Trophoblast cell (in vitro differentiated cells and primary cell): Measurements from ENCODE around the gene SSC5D.
"Not testable (repeated sequence)": the region's sequence is repeated elsewhere in the genome, so short reads cannot be mapped to it uniquely, and the experiment has no call there.

Source experiments
- DNase-seq, 2 donors: peaks; one replicate each; pipeline ENCODE4 v3.0.0-alpha.2; 2016
- H2AFZ ChIP-seq: 2 replicates; pipeline ENCODE4 v1.6.1; 2013; ENCODE audit warnings: low read length, moderate library complexity, mild to moderate bottlenecking; ENCODE audit not compliant: insufficient read depth, poor library complexity
- H2AK5ac ChIP-seq: 2 replicates; pipeline ENCODE4 v1.6.1; 2013; ENCODE audit warnings: mild to moderate bottlenecking, low read length
- H2BK120ac ChIP-seq: 2 replicates; pipeline ENCODE4 v1.6.1; 2013; ENCODE audit warnings: low read length, mild to moderate bottlenecking, moderate library complexity; ENCODE audit not compliant: insufficient read depth, poor library complexity
- H2BK12ac ChIP-seq: 2 replicates; pipeline ENCODE4 v1.6.1; 2013; ENCODE audit warnings: mild to moderate bottlenecking, low read length, moderate library complexity
- H2BK5ac ChIP-seq: 2 replicates; pipeline ENCODE4 v1.6.1; 2013; ENCODE audit warnings: low read length, low read depth, moderate library complexity, mild to moderate bottlenecking; ENCODE audit not compliant: poor library complexity
- H3K14ac ChIP-seq: 2 replicates; pipeline ENCODE4 v1.6.1; 2013; ENCODE audit warnings: mild to moderate bottlenecking, low read length
- H3K18ac ChIP-seq: 2 replicates; pipeline ENCODE4 v1.6.1; 2013; ENCODE audit warnings: mild to moderate bottlenecking, low read length
- H3K23ac ChIP-seq: 2 replicates; pipeline ENCODE4 v1.6.1; 2013; ENCODE audit warnings: low read length
- H3K27ac ChIP-seq: 2 replicates; pipeline ENCODE4 v1.5.1; 2013; ENCODE audit warnings: low read depth, mild to moderate bottlenecking, inconsistent platforms, low read length, moderate library complexity
- H3K27me3 ChIP-seq: 2 replicates; pipeline ENCODE4 v1.6.1; 2013; ENCODE audit warnings: inconsistent platforms, mild to moderate bottlenecking, low read length, moderate library complexity; ENCODE audit not compliant: insufficient read depth
- H3K36me3 ChIP-seq, 2 experiments: 1 replicate in 1 of 2; 2 replicates in 1 of 2; pipeline ENCODE4 v1.6.1; 2013; ENCODE audit warnings: low read length in 2 of 2, mild to moderate bottlenecking in 2 of 2, moderate library complexity in 1 of 2; ENCODE audit not compliant: insufficient read depth in 2 of 2, control insufficient read depth in 1 of 2
- H3K4ac ChIP-seq: 2 replicates; pipeline ENCODE4 v1.6.1; 2013; ENCODE audit warnings: low read depth, mild to moderate bottlenecking, low read length, moderate library complexity
- H3K4me1 ChIP-seq, 2 experiments: 1 replicate in 1 of 2; 2 replicates in 1 of 2; pipeline ENCODE4 v1.6.1; 2013; ENCODE audit warnings: low read length in 2 of 2, mild to moderate bottlenecking in 2 of 2, moderate library complexity in 1 of 2; ENCODE audit not compliant: insufficient read depth in 2 of 2, control insufficient read depth in 1 of 2
- H3K4me2 ChIP-seq: 2 replicates; pipeline ENCODE4 v1.6.1; 2013; ENCODE audit warnings: inconsistent platforms, mild to moderate bottlenecking, low read length, moderate library complexity
- H3K4me3 ChIP-seq: 2 replicates; pipeline ENCODE4 v1.5.1; 2013; ENCODE audit warnings: mild to moderate bottlenecking, low read depth, low read length, inconsistent platforms
- H3K79me1 ChIP-seq: one replicate; pipeline ENCODE4 v1.6.1; 2013; ENCODE audit warnings: low read length
- H3K79me2 ChIP-seq: 2 replicates; pipeline ENCODE4 v1.6.1; 2013; ENCODE audit warnings: low read length, mild to moderate bottlenecking; ENCODE audit not compliant: control insufficient read depth, insufficient read depth, poor library complexity
- H3K9ac ChIP-seq: 2 replicates; pipeline ENCODE4 v1.6.1; 2013; ENCODE audit warnings: mild to moderate bottlenecking, low read length
- H3K9me3 ChIP-seq: 2 replicates; pipeline ENCODE4 v1.6.1; 2013; ENCODE audit warnings: low read depth, mild to moderate bottlenecking, control low read depth, inconsistent platforms, low read length; ENCODE audit not compliant: insufficient read depth
- H4K12ac ChIP-seq: 2 replicates; pipeline ENCODE4 v1.6.1; 2013; ENCODE audit warnings: low read depth, mild to moderate bottlenecking, low read length, moderate library complexity
- H4K8ac ChIP-seq: 2 replicates; pipeline ENCODE4 v1.6.1; 2013; ENCODE audit warnings: low read depth, mild to moderate bottlenecking, low read length, moderate library complexity
- H4K91ac ChIP-seq: one replicate; pipeline ENCODE4 v1.6.1; 2013; ENCODE audit warnings: low read depth, mild to moderate bottlenecking, low read length, moderate library complexity
- WGBS: extraction: QIAGEN DNeasy Blood & Tissue Kit; methylation state at CpG from one replicate; pipeline ENCODE4 v1.1.7; 2013; ENCODE audit warnings: missing lambda C conversion rate; ENCODE audit not compliant: insufficient read length, insufficient coverage; ENCODE audit errors: extremely low coverage; 5-methylcytosine and 5-hydroxymethylcytosine counted together

SSC5D gene

GRCh38 chr19:55493645-55494171 is 5.5 kb downstream of the SSC5D start:
- Histone ChIP-seq H3K36me3 (peaks cover 17 to 24% of the 10 kb centered on the region in 2 experiments), H3K79me1 (peaks cover 9% of the 10 kb centered on the region), H3K9ac (no peak overlapping the region), H3K4me3 (no peak overlapping the region), H4K91ac (peak overlapping the region; percentile 81), H2BK12ac (peak overlapping the region; percentile 46), H4K8ac (peak overlapping the region; percentile 23), H3K14ac (peak overlapping the region; percentile 11), H3K27me3 (no peaks in the 10 kb centered on the region), H2AK5ac (peak overlapping the region; percentile 80), H2AFZ (no peak overlapping the region), H3K9me3 (no peaks in the 10 kb centered on the region), H3K23ac (no peak overlapping the region), H2BK5ac (peak overlapping the region; percentile 18), H3K18ac (peak overlapping the region; percentile 63), H3K27ac (peak overlapping the region; percentile 23), H3K4me1 (peaks cover 19 to 28% of the 10 kb centered on the region in 2 experiments), H4K12ac (peak overlapping the region; percentile 3), H2BK120ac (peak overlapping the region; percentile 65), H3K4ac (no peak overlapping the region), H3K4me2 (no peak overlapping the region), H3K79me2 (peaks cover 2% of the 10 kb centered on the region)
- WGBS, result no CpG with 5 or more reads among the region's 38 CpGs
- no peak for DNase-seq

GRCh38 chr19:55494172-55494761 is 6.0 kb downstream of the SSC5D start:
- no peak overlapping the region for H3K9ac ChIP-seq
- H3K9me3 ChIP-seq, result no peaks in the 10 kb centered on the region
- H3K4me3 ChIP-seq, result no peak overlapping the region
- H2AFZ ChIP-seq, result no peak overlapping the region
- no peak overlapping the region for H4K12ac ChIP-seq
- no peak overlapping the region for H4K8ac ChIP-seq
- H3K27me3 ChIP-seq, result no peaks in the 10 kb centered on the region
- no peak overlapping the region for H3K4me2 ChIP-seq
- no peak overlapping the region for H2BK120ac ChIP-seq
- DNase-seq, result no peak
- H3K18ac ChIP-seq, result peak overlapping the region; percentile 3
- H3K14ac ChIP-seq, result peak overlapping the region; percentile 1
- H3K36me3 ChIP-seq, result peaks cover 18 to 24% of the 10 kb centered on the region in 2 experiments
- H3K79me1 ChIP-seq, result peaks cover 5% of the 10 kb centered on the region
- peaks cover 18 to 24% of the 10 kb centered on the region in 2 experiments for H3K4me1 ChIP-seq
- H2BK5ac ChIP-seq, result no peak overlapping the region
- no CpG with 5 or more reads among the region's 22 CpGs for WGBS
- H3K4ac ChIP-seq, result no peak overlapping the region
- no peak overlapping the region for H2BK12ac ChIP-seq
- no peak overlapping the region for H3K23ac ChIP-seq
- no peak overlapping the region for H3K27ac ChIP-seq
- no peaks in the 10 kb centered on the region for H3K79me2 ChIP-seq
- H4K91ac ChIP-seq, result no peak overlapping the region
- H2AK5ac ChIP-seq, result peak overlapping the region; percentile 5

- no peak overlapping the region for H3K23ac ChIP-seq
- H3K27me3 ChIP-seq, result no peaks in the 10 kb centered on the region
- H3K4me1 ChIP-seq, result peaks cover 11 to 17% of the 10 kb centered on the region in 2 experiments
- H2BK12ac ChIP-seq, result no peak overlapping the region
- no peak overlapping the region for H2AK5ac ChIP-seq
- no peaks in the 10 kb centered on the region for H3K9me3 ChIP-seq
- H3K79me2 ChIP-seq, result no peaks in the 10 kb centered on the region
- no peak overlapping the region for H3K9ac ChIP-seq
- peak; percentile 82 to 85 for DNase-seq
- H2AFZ ChIP-seq, result no peak overlapping the region
- H3K4me2 ChIP-seq, result no peak overlapping the region
- H4K8ac ChIP-seq, result no peak overlapping the region
- no peak overlapping the region for H3K18ac ChIP-seq
- H3K4me3 ChIP-seq, result no peak overlapping the region
- no peak overlapping the region for H4K91ac ChIP-seq
- H3K14ac ChIP-seq, result no peak overlapping the region
- no peak overlapping the region for H3K4ac ChIP-seq
- WGBS, result no CpG with 5 or more reads among the region's 11 CpGs
- H3K27ac ChIP-seq, result no peak overlapping the region
- peaks cover 30 to 33% of the 10 kb centered on the region in 2 experiments for H3K36me3 ChIP-seq
- H2BK120ac ChIP-seq, result no peak overlapping the region
- no peaks in the 10 kb centered on the region for H3K79me1 ChIP-seq
- H2BK5ac ChIP-seq, result no peak overlapping the region
- no peak overlapping the region for H4K12ac ChIP-seq
These were observed 7.6 kb downstream of the SSC5D start for GRCh38 chr19:55495646-55496349.

- not testable (repeated sequence) for H3K9me3 ChIP-seq, H3K18ac ChIP-seq, H3K79me1 ChIP-seq, H2AFZ ChIP-seq, H2BK120ac ChIP-seq, H2BK5ac ChIP-seq, H3K4me2 ChIP-seq, H2AK5ac ChIP-seq, H3K14ac ChIP-seq, H2BK12ac ChIP-seq, H4K8ac ChIP-seq, H3K27me3 ChIP-seq, H4K12ac ChIP-seq, DNase-seq, H4K91ac ChIP-seq, H3K79me2 ChIP-seq, H3K4ac ChIP-seq, H3K27ac ChIP-seq, H3K23ac ChIP-seq, H3K9ac ChIP-seq, H3K4me3 ChIP-seq
- no CpG with 5 or more reads among the region's 10 CpGs for WGBS
- Histone ChIP-seq H3K4me1 (peaks cover 11 to 13% of the 10 kb centered on the region in 2 experiments), H3K36me3 (peaks cover 25 to 34% of the 10 kb centered on the region in 2 experiments)
These were observed 8.6 kb downstream of the SSC5D start for GRCh38 chr19:55496820-55497219.
